Measurements from ENCODE around the gene FRMD4A. TPM values are rescaled to one million over a fixed set of nuclear protein-coding genes. Genes with fewer than 3 reads are reported as not detected.

The FRMD4A gene
- total RNA-seq (2022) (6.1 and 7.0 TPM in 2 replicates), Bru-seq, nascent RNA (percentile 22 among the genes with signal in this experiment), BruChase-seq, experiment 1, labeled RNA remaining after a 6-hour chase (percentile 26 among the genes with signal in this experiment), BruChase-seq, experiment 2, labeled RNA remaining after a 2-hour chase (percentile 24 among the genes with signal in this experiment)
- long read RNA-seq, partial matches to known transcripts, result 3 of 8 reads
- long read RNA-seq, other reads (novel, unspliced or antisense), result 5 of 8 reads

- BruUV-seq (replicated peaks), result no TSS peak
- TF ChIP-seq, protein P1, sequence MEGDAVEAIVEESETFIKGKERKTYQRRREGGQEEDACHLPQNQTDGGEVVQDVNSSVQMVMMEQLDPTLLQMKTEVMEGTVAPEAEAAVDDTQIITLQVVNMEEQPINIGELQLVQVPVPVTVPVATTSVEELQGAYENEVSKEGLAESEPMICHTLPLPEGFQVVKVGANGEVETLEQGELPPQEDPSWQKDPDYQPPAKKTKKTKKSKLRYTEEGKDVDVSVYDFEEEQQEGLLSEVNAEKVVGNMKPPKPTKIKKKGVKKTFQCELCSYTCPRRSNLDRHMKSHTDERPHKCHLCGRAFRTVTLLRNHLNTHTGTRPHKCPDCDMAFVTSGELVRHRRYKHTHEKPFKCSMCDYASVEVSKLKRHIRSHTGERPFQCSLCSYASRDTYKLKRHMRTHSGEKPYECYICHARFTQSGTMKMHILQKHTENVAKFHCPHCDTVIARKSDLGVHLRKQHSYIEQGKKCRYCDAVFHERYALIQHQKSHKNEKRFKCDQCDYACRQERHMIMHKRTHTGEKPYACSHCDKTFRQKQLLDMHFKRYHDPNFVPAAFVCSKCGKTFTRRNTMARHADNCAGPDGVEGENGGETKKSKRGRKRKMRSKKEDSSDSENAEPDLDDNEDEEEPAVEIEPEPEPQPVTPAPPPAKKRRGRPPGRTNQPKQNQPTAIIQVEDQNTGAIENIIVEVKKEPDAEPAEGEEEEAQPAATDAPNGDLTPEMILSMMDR (IDR thresholded peaks at IDR 0.05; ENCODE audit: unreplicated experiment), result no peak
- intact Hi-C loops (cut with micrococcal nuclease; ENCODE audit: unreplicated experiment), result no loop called here
- DNase-seq, result no peak
- no peaks in the 10 kb centered on the region for H3K9me3 Mint-ChIP-seq (ENCODE audit: low read depth, unreplicated experiment)
- H3K36me3 Mint-ChIP-seq (ENCODE audit: insufficient read depth, unreplicated experiment), result no peaks in the 10 kb centered on the region
- H3K27ac Mint-ChIP-seq (ENCODE audit: unreplicated experiment), result no peak within 1 kb of the TSS
- H3K27me3 Mint-ChIP-seq (ENCODE audit: unreplicated experiment), result peaks cover 92% of the 10 kb centered on the region
- H3K4me1 Mint-ChIP-seq (ENCODE audit: low read depth, unreplicated experiment), result no peaks in the 10 kb centered on the region
- H3K4me3 Mint-ChIP-seq (ENCODE audit: low read depth, unreplicated experiment), result no peak within 1 kb of the TSS
- CTCF ChIA-PET, result interaction anchor here (0.6 to 1.0 kb wide), 3 partner anchors 33 to 135 kb away, joined by 3 to 5 read pairs (median 4); no protein-coding TSS in a partner anchor
Measured at GRCh38 chr10:14330388-14331061, at the start of gene FRMD4A. Gene FRMD4A, minus strand, starts transcription at chr10:14330924.

DNA sequence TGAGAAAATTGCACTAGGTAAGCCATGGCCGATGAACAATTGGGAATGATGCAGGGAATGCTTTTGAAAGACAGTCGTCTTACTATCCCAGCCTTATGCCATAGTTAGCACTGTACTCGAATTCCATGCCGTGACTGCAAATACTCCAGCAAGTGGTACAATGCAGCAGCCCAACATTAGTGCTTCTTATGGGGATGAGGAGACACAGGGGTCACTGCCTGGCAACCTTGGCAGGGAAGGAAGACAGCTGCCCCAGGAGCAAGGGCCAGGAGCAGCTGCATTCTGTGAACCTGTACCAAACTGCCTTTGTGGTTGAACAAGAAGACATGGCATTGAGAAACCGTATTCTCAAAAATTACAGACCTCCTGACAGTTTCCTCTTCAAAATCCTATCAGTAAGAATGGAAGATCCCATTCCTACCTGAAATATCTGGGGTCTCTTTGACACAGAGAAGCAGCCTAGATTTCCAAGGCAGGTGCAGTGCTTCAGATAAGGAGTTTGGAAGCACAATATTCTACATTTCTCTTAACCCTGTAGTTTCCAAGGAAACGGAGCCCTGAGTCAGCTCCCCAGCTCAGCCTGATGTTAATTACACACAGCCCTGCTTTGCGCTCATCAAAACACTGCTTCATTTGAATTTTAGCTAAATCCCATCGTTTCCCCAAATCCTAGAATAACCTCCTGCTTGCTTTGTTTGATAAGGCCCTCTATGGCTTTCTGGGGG is 49.0 kb upstream of the FRMD4A start:
- Mint-ChIP-seq H3K4me3 (ENCODE audit: low read depth, unreplicated experiment) (no peak overlapping the region), H3K4me1 (ENCODE audit: low read depth, unreplicated experiment) (peaks cover 32% of the 10 kb centered on the region), H3K36me3 (ENCODE audit: insufficient read depth, unreplicated experiment) (no peaks in the 10 kb centered on the region), H3K9me3 (ENCODE audit: low read depth, unreplicated experiment) (no peaks in the 10 kb centered on the region), H3K27me3 (ENCODE audit: unreplicated experiment) (no peaks in the 10 kb centered on the region), H3K27ac (ENCODE audit: unreplicated experiment) (no peak overlapping the region)
- no peak for DNase-seq
- CTCF ChIA-PET, result no interaction called here
- intact Hi-C loops (cut with micrococcal nuclease; ENCODE audit: unreplicated experiment), result no loop called here
- BruUV-seq (replicated peaks), result no TSS peak
- TF ChIP-seq, protein P1 (IDR thresholded peaks at IDR 0.05; ENCODE audit: unreplicated experiment), result no peak

- no TSS peak for BruUV-seq (replicated peaks)
- intact Hi-C loops (cut with micrococcal nuclease; ENCODE audit: unreplicated experiment), result no loop called here
- H3K36me3 Mint-ChIP-seq (ENCODE audit: insufficient read depth, unreplicated experiment), result no peaks in the 10 kb centered on the region
- H3K4me3 Mint-ChIP-seq (ENCODE audit: low read depth, unreplicated experiment), result no peak overlapping the region
- H3K27me3 Mint-ChIP-seq (ENCODE audit: unreplicated experiment), result peaks cover under 1% of the 10 kb centered on the region
- H3K27ac Mint-ChIP-seq (ENCODE audit: unreplicated experiment), result no peak overlapping the region
- no peak for DNase-seq
- CTCF ChIA-PET, result interaction anchor here (0.6 kb wide), 2 partner anchors 241 to 416 kb away, joined by 3 read pairs; no protein-coding TSS in a partner anchor
- peaks cover 31% of the 10 kb centered on the region for H3K4me1 Mint-ChIP-seq (ENCODE audit: low read depth, unreplicated experiment)
- no peaks in the 10 kb centered on the region for H3K9me3 Mint-ChIP-seq (ENCODE audit: low read depth, unreplicated experiment)
- TF ChIP-seq, protein P1 (IDR thresholded peaks at IDR 0.05; ENCODE audit: unreplicated experiment), result no peak
Measured at GRCh38 chr10:14378387-14378960, 47.8 kb upstream of the FRMD4A start.

- CTCF ChIA-PET, result interaction anchor here (0.6 kb wide), 1 partner anchor 415 kb away, joined by 3 read pairs; no protein-coding TSS in a partner anchor
- no peak for DNase-seq
- TF ChIP-seq, protein P1 (IDR thresholded peaks at IDR 0.05; ENCODE audit: unreplicated experiment), result no peak
- H3K27me3 Mint-ChIP-seq (ENCODE audit: unreplicated experiment), result peaks cover 8% of the 10 kb centered on the region
- H3K4me3 Mint-ChIP-seq (ENCODE audit: low read depth, unreplicated experiment), result no peak overlapping the region
- H3K36me3 Mint-ChIP-seq (ENCODE audit: insufficient read depth, unreplicated experiment), result no peaks in the 10 kb centered on the region
- H3K4me1 Mint-ChIP-seq (ENCODE audit: low read depth, unreplicated experiment), result peaks cover 24% of the 10 kb centered on the region
- no peaks in the 10 kb centered on the region for H3K9me3 Mint-ChIP-seq (ENCODE audit: low read depth, unreplicated experiment)
- intact Hi-C loops (cut with micrococcal nuclease; ENCODE audit: unreplicated experiment), result no loop called here
- no peak overlapping the region for H3K27ac Mint-ChIP-seq (ENCODE audit: unreplicated experiment)
- BruUV-seq (replicated peaks), result no TSS peak
Measured at GRCh38 chr10:14377591-14378175, 47.0 kb upstream of the FRMD4A start.
